Measurements from ENCODE around the gene PAK2.

DNA sequence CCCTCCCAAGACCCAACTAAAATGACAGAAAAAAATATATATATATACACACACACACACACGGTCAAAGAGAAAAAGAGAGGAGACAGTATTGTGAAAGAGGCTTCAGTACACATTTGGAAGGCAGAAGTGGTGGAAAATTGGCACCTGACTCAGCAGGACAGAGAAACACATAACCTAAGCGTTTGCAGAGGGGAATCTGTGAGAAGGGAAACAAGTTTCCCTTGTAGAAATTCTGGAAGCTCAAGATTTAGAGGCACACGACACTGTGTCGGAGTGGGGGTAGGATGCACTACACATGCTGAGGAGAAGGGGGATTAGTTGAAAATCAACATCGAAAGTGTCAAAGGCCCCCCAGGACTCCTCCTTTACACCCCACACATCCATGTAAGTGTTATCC lies 53.1 kb downstream of the PAK2 start:
- TF ChIP-seq, protein P1, sequence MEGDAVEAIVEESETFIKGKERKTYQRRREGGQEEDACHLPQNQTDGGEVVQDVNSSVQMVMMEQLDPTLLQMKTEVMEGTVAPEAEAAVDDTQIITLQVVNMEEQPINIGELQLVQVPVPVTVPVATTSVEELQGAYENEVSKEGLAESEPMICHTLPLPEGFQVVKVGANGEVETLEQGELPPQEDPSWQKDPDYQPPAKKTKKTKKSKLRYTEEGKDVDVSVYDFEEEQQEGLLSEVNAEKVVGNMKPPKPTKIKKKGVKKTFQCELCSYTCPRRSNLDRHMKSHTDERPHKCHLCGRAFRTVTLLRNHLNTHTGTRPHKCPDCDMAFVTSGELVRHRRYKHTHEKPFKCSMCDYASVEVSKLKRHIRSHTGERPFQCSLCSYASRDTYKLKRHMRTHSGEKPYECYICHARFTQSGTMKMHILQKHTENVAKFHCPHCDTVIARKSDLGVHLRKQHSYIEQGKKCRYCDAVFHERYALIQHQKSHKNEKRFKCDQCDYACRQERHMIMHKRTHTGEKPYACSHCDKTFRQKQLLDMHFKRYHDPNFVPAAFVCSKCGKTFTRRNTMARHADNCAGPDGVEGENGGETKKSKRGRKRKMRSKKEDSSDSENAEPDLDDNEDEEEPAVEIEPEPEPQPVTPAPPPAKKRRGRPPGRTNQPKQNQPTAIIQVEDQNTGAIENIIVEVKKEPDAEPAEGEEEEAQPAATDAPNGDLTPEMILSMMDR (IDR thresholded peaks at IDR 0.05) = no peak
- TF ChIP-seq ZFX (IDR thresholded peaks at IDR 0.05; ENCODE audit: borderline replicate concordance) = no peak
